Skeletal muscle cell (primary cell): ENCODE measurements around the gene CITED1.
"Not testable (repeated sequence)": the region's sequence is repeated elsewhere in the genome, so short reads cannot be mapped to it uniquely, and the experiment has no call there.

Experiments used
- DNase-seq: peaks from one replicate; pipeline ENCODE4 v3.0.0-alpha.2; 2010; ENCODE audit warnings: low read depth
- H3K4me3 ChIP-seq: 2 replicates; pipeline ENCODE4 v1.5.1; 2011; ENCODE audit warnings: low read depth, mild to moderate bottlenecking, control low read depth, low read length, moderate library complexity

Gene CITED1

GRCh38 chrX:72305286-72306084, at the start of gene CITED1:
CITED1 (minus strand) TSS chrX:72305914; CDS start chrX:72302869, 3,045 bp downstream.
- DNase-seq, result no peak
- H3K4me3 ChIP-seq, result peak within 1 kb of the TSS; percentile 52

GRCh38 chrX:72352786-72353185, 47.1 kb upstream of the CITED1 start:
- no peak for DNase-seq
- H3K4me3 ChIP-seq, result no peak overlapping the region

GRCh38 chrX:72351606-72352334, 46.1 kb upstream of the CITED1 start:
- no peak overlapping the region for H3K4me3 ChIP-seq
- DNase-seq, result no peak

GRCh38 chrX:72349190-72349589, 43.5 kb upstream of the CITED1 start:
- no peak for DNase-seq
- no peak overlapping the region for H3K4me3 ChIP-seq

GRCh38 chrX:72348247-72348979, 42.7 kb upstream of the CITED1 start:
- H3K4me3 ChIP-seq, result no peak overlapping the region
- DNase-seq, result no peak

- no peak for DNase-seq
- H3K4me3 ChIP-seq, result no peak overlapping the region
Measured at GRCh38 chrX:72347366-72347765, 41.7 kb upstream of the CITED1 start.

- DNase-seq, result no peak
Measured at GRCh38 chrX:72346302-72346949, 40.7 kb upstream of the CITED1 start.

GRCh38 chrX:72340626-72341025, 34.9 kb upstream of the CITED1 start:
- DNase-seq, result no peak
- H3K4me3 ChIP-seq, result no peak overlapping the region

More at GRCh38 chrX:72346302-72346949, 40.7 kb upstream of the CITED1 start:
- H3K4me3 ChIP-seq, result no peak overlapping the region

GRCh38 chrX:72340041-72340440, 34.3 kb upstream of the CITED1 start:
- H3K4me3 ChIP-seq, result no peak overlapping the region
- no peak for DNase-seq

- no peak for DNase-seq
- no peak overlapping the region for H3K4me3 ChIP-seq
Measured at GRCh38 chrX:72330131-72330530, 24.4 kb upstream of the CITED1 start.

GRCh38 chrX:72326605-72327300, 21.0 kb upstream of the CITED1 start:
- no peak overlapping the region for H3K4me3 ChIP-seq
- DNase-seq, result no peak

- DNase-seq, H3K4me3 ChIP-seq: not testable (repeated sequence)
Measured at GRCh38 chrX:72319651-72320050, 13.9 kb upstream of the CITED1 start.

GRCh38 chrX:72317139-72317538, 11.4 kb upstream of the CITED1 start:
- no peak for DNase-seq
- H3K4me3 ChIP-seq, result no peak overlapping the region

GRCh38 chrX:72316408-72317110, 10.8 kb upstream of the CITED1 start:
- no peak for DNase-seq
- H3K4me3 ChIP-seq, result no peak overlapping the region

- no peak for DNase-seq
Measured at GRCh38 chrX:72314881-72315280, 9.2 kb upstream of the CITED1 start.

GRCh38 chrX:72313707-72314641, 8.3 kb upstream of the CITED1 start:
- DNase-seq, result no peak
- H3K4me3 ChIP-seq, result no peak overlapping the region

More at GRCh38 chrX:72314881-72315280, 9.2 kb upstream of the CITED1 start:
- no peak overlapping the region for H3K4me3 ChIP-seq

- no peak overlapping the region for H3K4me3 ChIP-seq
- DNase-seq, result no peak
Measured at GRCh38 chrX:72312311-72312940, 6.7 kb upstream of the CITED1 start.
